ENCODE data around the gene TRIM2.

TRIM2 gene

GRCh38 chr4:153344131-153345011 is 140.1 kb downstream of the TRIM2 start, which contains the start of gene MND1:
Gene MND1, plus strand, starts transcription at chr4:153344688. Its CDS starts 50 bp downstream, at chr4:153344738.
- DNase-seq = peak; percentile 87 to 89

- peak; percentile 53 to 56 for DNase-seq
Measured at GRCh38 chr4:153345012-153345981, 141.1 kb downstream of the TRIM2 start.

DNA sequence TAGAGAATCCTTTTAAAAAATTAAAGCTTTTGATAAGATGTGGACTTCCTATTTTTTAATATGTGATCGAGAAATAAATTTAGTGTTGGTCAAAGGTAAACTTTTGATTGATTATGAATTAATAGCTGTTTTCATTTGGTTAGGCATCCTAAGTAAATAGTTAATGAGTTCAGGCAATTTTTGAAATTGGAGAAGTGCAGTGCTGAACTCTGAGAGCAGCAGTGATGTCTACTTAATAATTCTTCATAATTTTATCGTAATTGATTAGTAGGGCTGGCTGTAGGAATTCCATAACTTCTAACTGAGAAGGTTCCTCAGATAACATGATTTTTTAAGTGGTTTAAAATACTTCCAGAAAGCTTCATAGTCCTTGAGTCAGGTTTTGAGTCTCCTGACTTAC is 141.8 kb downstream of the TRIM2 start:
- DNase-seq = no peak

- DNase-seq = no peak
Measured at GRCh38 chr4:153346563-153346962, 142.3 kb downstream of the TRIM2 start.

- no peak for DNase-seq
Measured at GRCh38 chr4:153347117-153347516, 142.9 kb downstream of the TRIM2 start.

DNA sequence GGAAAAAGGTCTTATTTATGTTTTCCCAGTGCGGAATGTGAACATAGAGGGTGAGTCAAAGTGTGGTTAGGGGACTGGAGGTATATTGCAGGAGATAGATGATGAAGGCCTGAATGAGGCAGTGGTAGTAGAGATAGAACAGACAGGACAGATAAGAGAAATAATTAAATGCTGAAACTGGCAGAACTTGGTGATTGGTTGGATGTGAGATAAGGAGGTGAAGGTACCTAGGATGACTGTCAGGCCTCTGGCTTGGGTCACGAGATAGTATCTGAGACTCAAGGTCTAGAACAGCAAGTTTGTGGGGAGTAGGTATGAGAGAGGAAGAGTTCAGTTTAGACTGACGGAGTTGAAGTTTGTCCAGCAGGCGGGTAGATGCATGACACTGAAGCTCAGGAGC is 143.8 kb downstream of the TRIM2 start:
- DNase-seq = no peak

- DNase-seq = no peak
Measured at GRCh38 chr4:153349206-153349805, 145.1 kb downstream of the TRIM2 start.

DNA sequence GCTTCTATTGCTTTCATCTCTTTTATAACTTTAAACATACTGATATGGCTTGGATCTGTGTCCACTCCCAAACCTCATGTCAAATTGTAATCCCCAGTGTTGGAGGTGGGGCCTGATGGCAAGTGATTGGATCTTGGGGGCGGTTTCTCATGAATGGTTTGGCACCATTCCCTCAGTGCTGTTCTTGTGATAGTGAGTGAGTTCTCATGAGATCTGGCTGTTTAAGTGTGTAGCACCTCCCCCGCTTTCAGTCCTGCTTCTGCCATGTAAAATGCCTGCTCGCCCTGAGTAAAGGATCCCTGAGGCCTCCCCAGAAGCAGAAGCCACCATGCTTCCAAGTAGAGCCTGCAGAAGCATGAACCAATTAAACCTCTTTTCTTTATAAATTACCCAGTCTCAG is 157.9 kb downstream of the TRIM2 start:
- no peak for DNase-seq

DNA sequence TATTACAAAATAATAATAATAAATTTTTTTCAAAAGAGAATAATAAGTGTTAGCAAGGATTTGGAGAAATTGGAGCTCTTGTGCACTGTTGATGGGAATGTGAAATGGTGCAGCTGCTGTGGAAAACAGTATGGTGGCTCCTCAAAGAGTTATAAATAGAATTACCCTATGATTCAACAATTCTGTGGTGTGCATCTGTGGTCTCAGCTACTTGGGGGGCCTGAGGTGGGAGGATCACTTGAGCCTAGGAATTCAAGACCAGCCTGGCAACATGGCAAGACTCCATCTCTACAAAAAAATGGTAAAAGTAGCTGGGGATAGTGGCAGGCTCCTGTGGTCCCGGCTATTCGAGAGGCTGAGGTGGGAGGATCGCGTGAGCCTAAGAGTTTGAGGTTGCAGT is 159.8 kb downstream of the TRIM2 start:
- no peak for DNase-seq

DNA sequence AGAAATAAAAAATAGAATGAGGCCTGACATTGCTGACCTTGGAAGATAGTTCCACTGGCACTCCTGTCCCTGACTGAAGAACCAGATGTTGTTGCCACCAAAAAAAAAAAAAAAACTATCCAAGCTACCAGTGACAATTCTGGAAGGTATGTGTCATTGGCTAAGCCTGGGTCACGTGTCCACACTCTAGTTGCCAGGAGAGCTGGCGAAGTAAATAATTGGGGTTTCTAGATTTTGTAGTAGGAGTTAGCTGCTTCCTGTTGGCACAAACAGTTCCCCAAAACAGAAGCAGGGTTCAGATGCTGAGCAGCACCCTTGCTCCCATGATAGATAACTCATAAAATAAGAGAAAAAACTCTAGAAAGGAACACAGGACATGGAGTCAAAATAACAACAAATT is 160.8 kb downstream of the TRIM2 start:
- DNase-seq = peak; percentile 9 to 32

DNA sequence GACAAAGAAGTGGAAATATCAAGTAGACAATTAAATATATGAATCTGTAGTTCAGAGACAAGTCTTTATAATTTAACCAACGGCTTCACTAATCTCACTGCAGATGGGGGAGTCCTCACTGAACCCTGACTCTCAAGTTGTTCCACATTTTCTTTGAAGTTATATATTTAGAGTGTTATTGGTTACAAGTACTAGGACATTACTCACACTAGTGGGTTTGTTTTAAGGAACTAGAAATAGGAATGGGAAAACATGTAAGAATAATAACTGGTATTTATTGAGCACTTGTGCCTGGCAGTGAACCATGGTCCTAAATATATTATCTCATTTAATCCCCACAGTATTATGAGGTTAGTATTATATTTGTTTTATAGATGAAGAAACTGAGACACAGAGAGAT is 162.2 kb downstream of the TRIM2 start:
- DNase-seq = no peak

GRCh38 chr4:153367092-153367491 is 162.8 kb downstream of the TRIM2 start:
- no peak for DNase-seq

- no peak for DNase-seq
Measured at GRCh38 chr4:153369021-153369420, 164.8 kb downstream of the TRIM2 start.

DNA sequence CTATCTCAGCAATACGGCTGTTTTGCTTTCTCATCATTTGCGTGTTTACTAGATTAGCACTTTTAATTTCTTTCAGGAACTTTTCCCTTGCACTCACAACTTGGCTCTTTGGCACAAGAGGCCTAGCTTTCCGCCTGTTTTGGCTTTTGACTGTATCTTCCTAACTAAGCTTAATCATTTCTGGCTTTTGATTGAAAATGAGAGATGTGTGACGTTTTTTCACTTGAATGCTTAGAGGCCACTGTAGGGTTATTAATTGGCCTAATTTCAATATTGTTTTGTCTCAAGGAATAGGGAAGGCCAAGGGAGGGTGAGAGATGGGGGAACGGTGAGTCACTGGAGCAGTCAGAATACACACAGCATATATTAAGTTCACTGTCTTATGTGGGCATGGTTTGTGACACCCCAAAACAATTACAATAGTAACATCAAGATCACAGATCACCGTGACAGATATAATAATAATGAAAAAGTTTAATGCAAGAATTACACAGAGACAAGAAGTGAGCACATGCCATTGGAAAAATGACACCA is 167.5 kb downstream of the TRIM2 start:
- DNase-seq = no peak

GRCh38 chr4:153372967-153373562 is 168.8 kb downstream of the TRIM2 start:
- no peak for DNase-seq

GRCh38 chr4:153374442-153374841 is 170.2 kb downstream of the TRIM2 start:
- DNase-seq = no peak

GRCh38 chr4:153375303-153375702 is 171.1 kb downstream of the TRIM2 start:
- DNase-seq = no peak

DNA sequence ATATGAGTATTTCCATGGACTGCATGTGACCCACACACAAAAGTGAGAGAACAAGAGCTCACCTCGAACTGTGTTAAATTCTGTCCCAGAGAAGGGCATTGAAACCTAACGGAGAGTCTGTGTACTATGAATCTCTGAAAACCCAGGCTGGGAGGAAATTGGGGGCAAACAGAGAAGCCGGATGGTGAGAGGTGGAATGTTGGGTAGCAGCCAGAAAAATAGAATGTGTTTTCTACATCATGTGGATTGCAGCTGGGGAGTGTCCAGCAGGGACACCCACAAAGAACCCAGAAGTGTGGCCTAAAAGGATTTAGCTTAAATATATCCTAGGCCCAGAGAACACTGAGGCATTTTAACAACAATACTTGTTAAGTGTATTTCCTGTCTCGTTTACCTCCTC is 178.9 kb downstream of the TRIM2 start:
- no peak for DNase-seq

GRCh38 chr4:153384160-153384559 is 179.9 kb downstream of the TRIM2 start:
- DNase-seq = no peak

DNA sequence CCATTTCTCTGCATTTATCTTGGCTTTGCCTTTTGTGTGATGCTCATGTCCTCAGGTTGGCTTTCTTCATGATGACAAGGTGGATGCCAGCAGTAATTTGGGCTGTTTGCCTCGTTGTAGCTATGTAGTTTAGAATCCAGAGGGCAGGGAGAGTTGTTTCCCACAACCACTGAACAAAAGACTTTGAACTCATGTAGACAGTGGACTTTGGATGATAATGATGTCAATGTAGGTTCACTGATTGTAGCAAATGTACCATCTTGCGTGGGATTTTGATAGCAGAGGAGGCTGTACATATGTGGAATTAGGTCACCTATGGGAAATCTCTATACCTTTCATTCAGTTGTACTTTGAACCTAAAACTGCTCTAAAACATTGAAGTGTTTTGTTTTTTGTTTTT is 181.5 kb downstream of the TRIM2 start:
- DNase-seq = no peak

DNA sequence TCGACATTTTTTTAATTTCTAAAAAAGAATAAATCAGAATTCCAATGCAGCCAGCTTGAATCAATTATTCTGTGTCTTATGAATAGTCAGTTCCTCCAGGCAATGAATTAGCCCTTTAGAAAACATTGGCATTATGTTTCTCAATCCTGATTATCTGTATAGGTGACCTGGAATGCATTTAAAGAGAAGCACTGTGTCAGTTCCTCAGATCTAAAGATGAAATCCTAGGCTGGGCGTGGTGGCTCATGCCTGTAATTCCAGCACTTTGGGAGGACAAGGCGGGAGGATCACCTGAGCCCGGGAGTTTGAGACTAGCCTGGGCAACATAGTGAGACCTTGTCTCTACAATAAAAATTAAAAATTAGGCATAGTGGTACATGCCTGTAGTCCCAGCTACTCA is 183.7 kb downstream of the TRIM2 start:
- DNase-seq = no peak

Data from CD4-positive, alpha-beta T cell treated with Interleukin-4 for 1 hour (primary cell).